CD4-positive, alpha-beta T cell treated with Interleukin-10 for 1 hour (primary cell): ENCODE measurements around the gene MB.

Experiments used
- DNase-seq: peaks from one replicate; pipeline ENCODE4 v3.0.0-alpha.2; 2020

Gene MB

GRCh38 chr22:35569916-35570315 is 47.2 kb downstream of the MB start:
- no peak for DNase-seq

- DNase-seq = no peak
Measured at GRCh38 chr22:35568751-35569739, 48.1 kb downstream of the MB start.

- DNase-seq = no peak
Measured at GRCh38 chr22:35567351-35568141, 49.6 kb downstream of the MB start.

- DNase-seq = no peak
Measured at GRCh38 chr22:35564975-35565867, 51.9 kb downstream of the MB start.

- no peak for DNase-seq
Measured at GRCh38 chr22:35563211-35563610, 53.9 kb downstream of the MB start.

- DNase-seq = no peak
Measured at GRCh38 chr22:35561796-35562526, 55.2 kb downstream of the MB start.

GRCh38 chr22:35560824-35561223 is 56.3 kb downstream of the MB start:
- DNase-seq = no peak

- no peak for DNase-seq
Measured at GRCh38 chr22:35560366-35560765, 56.8 kb downstream of the MB start.

GRCh38 chr22:35559354-35560005 is 57.6 kb downstream of the MB start:
- no peak for DNase-seq

GRCh38 chr22:35558719-35559118 is 58.4 kb downstream of the MB start:
- no peak for DNase-seq

- DNase-seq = no peak
Measured at GRCh38 chr22:35558031-35558430, 59.1 kb downstream of the MB start.
